Myocyte (in vitro differentiated cells): ENCODE data around the gene DDIT3. TPM values are rescaled to one million over a fixed set of nuclear protein-coding genes. Genes with fewer than 3 reads are reported as not detected.
"Not testable (repeated sequence)": the region's sequence is repeated elsewhere in the genome, so short reads cannot be mapped to it uniquely, and the experiment has no call there.

Source experiments
- DNase-seq: peaks from one replicate; pipeline ENCODE4 v3.0.0-alpha.2; 2012; ENCODE audit warnings: low read depth
- total RNA-seq: library from RNA; depleted of rRNA; stranded (reverse); fragments of >200 nt; gene quantifications from 2 replicates; pipeline ENCODE4 v1.2.3, GENCODE V29; 2014

The DDIT3 gene
- total RNA-seq, 1 donor from 2014 or later: 37.1 TPM

- not testable (repeated sequence) for DNase-seq
Measured at GRCh38 chr12:57514246-57514645, 6.1 kb downstream of the DDIT3 start.

DNA sequence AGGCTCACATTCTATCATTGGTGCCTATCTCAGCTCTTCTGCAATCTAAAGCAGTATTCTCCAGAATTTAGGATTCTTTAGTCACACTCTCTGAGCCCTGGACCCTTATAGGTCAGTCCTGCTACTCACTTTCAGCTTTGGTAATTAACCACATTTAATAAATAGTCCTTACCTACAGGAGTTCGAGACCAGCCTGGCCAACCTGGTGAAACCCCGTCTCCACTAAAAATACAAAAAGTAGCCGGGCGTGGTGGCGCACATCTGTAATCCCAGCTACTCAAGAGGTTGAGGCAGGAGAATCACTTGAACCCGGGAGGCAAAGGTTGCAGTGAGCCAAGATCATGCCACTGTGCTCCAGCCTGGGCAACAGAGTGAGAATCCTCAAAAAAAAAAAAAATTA, 6.6 kb downstream of the DDIT3 start:
- not testable (repeated sequence) for DNase-seq

DNA sequence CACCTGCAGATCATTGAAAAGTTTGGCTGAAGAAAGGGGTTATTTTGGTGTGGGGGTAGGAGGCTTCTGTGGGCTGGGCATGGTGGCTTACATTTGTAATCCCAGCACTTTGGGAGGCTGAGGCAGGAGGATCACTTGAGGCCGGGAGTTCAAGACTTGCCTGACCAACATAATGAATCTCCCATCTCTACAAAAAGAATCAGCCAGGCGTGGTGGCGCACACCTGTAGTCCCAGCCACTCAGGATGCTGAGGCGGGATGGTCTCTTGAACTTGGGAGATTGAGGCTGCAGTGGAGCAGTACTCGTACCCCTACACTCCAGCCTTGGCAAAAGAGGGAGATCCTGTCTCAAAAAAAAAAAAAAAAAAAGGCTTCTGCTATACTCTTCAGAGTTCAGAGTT, 7.0 kb downstream of the DDIT3 start:
- DNase-seq: no peak

GRCh38 chr12:57512665-57513064, 7.6 kb downstream of the DDIT3 start:
- no peak for DNase-seq

DNA sequence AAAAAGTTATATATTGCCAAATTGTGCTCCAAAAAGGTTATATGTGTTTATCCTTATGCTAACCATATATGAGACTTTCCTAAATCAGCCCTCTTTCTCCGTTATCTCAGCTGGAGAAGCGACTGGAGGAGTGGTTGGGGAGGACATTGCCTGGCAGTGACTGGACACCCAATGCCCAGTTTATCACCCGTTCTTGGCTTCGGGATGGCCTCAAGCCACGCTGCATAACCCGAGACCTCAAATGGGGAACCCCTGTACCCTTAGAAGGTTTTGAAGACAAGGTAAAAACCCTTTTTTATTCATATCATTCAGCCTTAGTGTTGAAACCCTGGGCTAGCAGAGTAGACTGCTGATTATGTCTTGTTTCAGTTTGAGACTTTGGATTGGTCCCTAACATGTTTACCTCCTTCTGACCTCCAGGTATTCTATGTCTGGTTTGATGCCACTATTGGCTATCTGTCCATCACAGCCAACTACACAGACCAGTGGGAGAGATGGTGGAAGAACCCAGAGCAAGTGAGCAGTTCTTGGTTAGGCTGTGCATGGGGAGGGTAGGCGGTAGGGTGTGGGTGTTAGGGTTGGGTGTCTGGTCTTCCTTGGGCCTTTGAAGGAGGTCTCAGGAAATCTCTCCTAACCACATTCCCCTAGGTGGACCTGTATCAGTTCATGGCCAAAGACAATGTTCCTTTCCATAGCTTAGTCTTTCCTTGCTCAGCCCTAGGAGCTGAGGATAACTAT, 8.6 kb downstream of the DDIT3 start:
- DNase-seq: no peak

- DNase-seq: no peak
Measured at GRCh38 chr12:57511161-57511560, 9.2 kb downstream of the DDIT3 start.

DNA sequence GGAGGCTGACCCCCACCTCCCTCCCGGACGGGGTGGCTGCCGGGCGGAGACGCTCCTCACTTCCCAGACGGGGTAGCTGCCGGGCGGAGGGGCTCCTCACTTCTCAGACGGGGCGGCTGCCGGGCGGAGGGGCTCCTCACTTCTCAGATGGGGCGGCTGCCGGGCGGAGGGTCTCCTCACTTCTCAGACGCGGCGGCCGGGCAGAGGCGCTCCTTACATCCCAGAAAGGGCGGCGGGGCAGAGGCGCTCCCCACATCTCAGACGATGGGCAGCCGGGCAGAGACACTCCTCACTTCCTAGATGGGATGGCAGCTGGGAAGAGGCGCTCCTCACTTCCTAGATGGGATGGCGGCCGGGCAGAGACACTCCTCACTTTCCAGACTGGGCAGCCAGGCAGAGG, 12.5 kb downstream of the DDIT3 start:
- DNase-seq: not testable (repeated sequence)

DNA sequence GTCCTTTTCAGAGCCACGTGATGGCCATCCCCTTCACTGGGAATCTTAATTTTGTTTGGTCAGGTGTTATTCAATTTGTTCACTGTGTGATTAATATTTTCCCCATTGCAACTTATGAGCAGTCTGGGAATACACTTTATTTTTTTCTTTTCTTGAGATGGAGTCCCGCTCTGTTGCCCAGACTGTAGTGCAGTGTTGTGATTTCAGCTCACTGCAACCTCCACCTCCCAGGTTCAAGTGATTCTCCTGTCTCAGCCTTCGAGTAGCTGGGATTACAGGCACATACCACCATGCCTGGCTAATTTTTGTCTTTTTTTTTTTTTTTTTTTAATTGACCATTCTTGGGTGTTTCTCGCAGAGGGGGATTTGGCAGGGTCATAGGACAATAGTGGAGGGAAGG, 13.8 kb downstream of the DDIT3 start:
- not testable (repeated sequence) for DNase-seq

DNA sequence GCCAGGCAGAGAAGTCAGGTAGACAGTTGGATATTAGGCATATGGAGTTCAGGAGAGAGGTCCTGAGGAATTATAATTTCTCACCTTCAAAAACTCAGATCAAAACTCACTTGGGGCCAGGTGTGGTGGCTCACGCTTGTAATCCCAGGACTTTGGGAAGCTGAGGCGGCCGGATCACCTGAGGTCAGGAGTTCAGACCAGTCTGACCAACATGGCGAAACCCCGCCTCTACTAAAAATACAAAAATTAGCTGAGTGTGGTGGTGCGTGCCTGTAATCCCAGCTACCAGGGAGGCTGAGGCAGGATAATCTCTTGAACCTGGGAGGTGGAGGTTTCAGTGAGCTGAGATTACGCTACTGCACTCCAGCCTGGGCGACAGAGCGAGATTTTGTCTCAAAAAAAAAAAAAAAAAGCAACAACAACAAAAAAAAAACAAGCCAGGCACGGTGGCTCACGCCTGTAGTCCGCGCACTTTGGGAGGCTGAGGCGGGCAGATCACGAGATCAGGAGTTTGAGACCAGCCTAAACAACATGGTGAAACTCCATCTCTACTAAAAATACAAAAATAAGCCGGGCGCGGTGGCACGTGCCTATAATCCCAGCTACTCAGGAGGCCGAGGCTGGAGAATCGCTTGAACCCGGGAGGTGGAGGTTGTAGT, 17.9 kb downstream of the DDIT3 start:
- DNase-seq: not testable (repeated sequence)

DNA sequence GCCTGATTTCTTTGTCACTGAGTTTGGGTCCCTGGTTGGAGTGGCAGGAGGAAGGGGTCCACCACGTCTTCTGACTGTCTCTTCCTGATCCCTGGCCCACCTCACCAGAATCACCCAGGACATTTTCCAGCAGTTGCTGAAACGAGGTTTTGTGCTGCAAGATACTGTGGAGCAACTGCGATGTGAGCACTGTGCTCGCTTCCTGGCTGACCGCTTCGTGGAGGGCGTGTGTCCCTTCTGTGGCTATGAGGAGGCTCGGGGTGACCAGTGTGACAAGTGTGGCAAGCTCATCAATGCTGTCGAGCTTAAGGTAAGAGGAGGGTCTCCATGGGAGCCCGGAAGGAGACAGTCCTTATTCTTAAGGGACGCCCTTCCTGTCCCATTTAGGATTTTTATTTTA, 20.1 kb downstream of the DDIT3 start:
- no peak for DNase-seq

- peak; percentile 86 for DNase-seq
Measured at GRCh38 chr12:57498571-57498970, 21.7 kb downstream of the DDIT3 start.

DNA sequence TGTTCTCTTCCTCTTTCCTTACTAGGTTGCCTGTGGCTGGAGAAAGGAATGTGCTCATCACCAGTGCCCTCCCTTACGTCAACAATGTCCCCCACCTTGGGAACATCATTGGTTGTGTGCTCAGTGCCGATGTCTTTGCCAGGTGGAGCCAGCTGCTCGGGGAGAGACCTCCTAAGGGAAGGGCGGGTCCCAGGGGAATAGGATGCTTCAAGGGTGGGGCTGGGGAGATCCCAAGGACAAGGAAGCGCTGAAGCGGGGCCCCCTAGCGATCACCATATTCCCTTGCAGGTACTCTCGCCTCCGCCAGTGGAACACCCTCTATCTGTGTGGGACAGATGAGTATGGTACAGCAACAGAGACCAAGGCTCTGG, 22.2 kb downstream of the DDIT3 start:
- DNase-seq: peak; percentile 24

GRCh38 chr12:57497223-57498131, 22.8 kb downstream of the DDIT3 start:
- DNase-seq: no peak

DNA sequence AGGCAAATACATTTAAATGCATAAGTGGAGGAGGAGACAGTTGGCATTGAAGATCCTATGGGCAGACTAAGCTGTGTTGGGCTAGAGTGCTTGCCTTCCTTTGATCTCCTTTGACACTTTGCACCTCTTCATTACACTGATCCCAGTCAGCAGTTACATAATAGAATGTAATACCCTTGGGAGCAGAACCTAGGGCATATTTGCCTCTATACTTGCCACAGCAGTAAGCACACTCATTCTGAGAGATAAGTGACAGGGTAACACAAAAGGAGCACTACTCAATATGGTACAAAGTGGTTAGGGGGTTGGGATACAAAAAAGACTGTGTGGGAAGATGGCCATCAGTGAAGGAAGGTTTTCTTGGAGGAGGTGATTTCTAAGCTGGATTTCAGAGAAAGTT, 23.5 kb downstream of the DDIT3 start:
- DNase-seq: no peak

DNA sequence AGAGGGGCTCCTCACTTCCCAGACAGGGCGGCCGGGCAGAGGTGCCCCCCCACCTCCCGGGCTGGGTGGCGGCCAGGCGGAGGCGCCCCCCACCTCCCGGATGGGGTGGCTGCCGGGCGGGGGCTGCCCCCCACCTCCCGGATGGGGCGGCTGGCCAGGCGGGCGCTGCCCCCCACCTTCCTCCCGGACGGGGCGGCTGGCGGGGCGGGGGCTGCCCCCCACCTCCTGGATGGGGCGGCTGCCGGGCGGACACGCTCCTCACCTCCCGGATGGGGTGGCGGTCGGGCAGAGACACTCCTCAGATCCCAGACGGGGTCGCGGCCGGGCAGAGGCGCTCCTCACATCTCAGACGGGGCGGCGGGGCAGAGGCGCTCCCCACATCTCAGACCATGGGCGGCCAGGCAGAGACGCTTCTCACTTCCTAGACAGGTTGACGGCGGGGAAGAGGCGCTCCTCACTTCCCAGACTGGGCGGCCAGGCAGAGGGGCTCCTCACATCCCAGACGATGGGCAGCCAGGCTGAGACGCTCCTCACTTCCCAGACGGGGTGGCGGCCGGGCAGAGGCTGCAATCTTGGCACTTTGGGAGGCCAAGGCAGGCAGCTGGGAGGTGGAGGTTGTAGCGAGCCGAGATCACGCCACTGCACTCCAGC, 25.1 kb downstream of the DDIT3 start:
- not testable (repeated sequence) for DNase-seq

- no peak for DNase-seq
Measured at GRCh38 chr12:57491393-57492280, 28.7 kb downstream of the DDIT3 start.

DNA sequence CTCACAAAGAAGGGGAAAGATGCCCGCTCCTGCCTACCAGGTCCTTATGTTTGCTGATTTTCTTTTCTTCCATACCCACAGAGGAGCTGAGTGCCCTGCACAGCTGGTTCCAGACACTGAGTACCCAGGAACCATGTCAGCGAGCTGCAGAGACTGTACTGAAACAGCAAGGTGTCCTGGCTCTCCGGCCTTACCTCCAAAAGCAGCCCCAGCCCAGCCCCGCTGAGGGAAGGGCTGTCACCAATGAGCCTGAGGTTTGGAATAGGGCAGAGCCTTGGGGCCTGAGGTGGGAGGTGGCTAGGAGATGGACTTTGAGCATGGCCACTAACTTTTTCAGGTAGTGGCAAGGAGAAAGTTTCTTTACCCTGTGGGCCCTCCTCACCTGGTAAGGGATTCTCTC, 30.2 kb downstream of the DDIT3 start:
- no peak for DNase-seq

DNA sequence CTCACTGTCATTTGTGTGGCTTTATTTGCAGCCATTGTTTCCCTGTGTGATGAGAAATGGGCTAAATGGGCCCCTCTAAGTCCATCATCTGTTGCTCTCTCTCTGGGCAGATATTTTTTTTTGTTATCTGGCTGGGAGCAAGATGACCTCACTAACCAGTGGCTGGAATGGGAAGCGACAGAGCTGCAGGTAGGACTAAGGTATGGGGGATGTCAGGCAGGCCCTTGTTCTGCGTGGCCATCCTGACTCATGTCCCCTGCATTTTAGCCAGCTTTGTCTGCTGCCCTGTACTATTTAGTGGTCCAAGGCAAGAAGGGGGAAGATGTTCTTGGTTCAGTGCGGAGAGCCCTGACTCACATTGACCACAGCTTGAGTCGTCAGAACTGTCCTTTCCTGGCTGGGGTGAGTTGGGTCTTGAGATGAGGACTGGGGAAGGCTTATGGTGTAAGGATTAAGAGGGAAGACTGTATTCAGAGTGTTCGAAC, 31.1 kb downstream of the DDIT3 start:
- no peak for DNase-seq

DNA sequence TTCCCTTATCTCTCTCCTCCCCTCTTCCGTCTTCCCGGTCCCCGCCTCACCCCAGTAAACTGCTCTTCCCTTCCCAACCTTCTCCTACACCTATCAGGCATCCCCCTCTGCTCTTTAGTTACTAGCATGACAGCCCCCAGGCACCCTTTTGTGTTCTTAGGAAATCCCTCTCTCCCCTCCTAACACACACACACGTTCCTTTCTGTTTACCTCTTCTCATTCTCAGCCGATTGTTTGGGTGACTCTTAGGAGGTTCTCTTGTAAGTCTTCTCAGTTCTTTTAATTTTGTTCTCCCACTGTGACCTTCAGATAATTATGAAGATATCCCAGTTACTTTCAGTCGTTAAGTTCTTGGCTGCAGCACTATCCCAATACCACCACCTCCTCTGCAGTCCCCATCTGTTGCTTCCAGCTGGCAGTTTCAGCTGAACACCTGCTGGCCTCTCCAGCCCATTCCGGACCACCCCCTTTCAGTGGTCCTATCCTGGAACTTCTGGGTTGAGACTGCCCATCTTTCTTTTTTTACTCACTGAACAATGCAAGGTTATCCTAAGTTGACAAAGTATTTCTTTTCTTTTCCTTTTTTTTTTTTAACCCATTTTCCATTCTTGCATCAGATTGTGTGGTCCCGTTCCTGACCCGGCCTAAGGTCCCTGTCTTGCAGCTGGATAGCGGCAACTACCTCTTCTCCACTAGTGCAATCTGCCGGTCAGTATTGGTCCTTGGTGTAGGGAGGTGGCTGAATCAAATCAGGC, 31.7 kb downstream of the DDIT3 start:
- peak; percentile 66 for DNase-seq
